T-helper 17 cell (primary cell): ENCODE measurements around the gene PREX1. TPM values are rescaled to one million over a fixed set of nuclear protein-coding genes. Genes with fewer than 3 reads are reported as not detected.

Experiments
- ATAC-seq: fragments of 150-1000 bp; cut with Tn5 transposase; 2 replicates; pipeline ENCODE4 v1.10.0; 2021; ENCODE audit warnings: mild to moderate bottlenecking, moderate library complexity
- DNase-seq, 3 donors: peaks; one replicate each; pipeline versions ENCODE4 v3.0.0 to v3.0.0-alpha.2; 2020 to 2021
- H3K9me3 ChIP-seq: one replicate; pipeline ENCODE4 v1.7.0; 2013; ENCODE audit warnings: low read length, mild to moderate bottlenecking; ENCODE audit not compliant: control insufficient read depth, poor library complexity, severe bottlenecking
- H3K27ac Mint-ChIP-seq: one replicate; pipeline ENCODE4 v1.8.0; 2022; ENCODE audit warnings: mild to moderate bottlenecking, moderate library complexity, mixed read lengths
- H3K27me3 Mint-ChIP-seq: one replicate; pipeline ENCODE4 v1.8.0; 2022; ENCODE audit warnings: mixed read lengths
- H3K36me3 Mint-ChIP-seq: one replicate; pipeline ENCODE4 v1.8.0; 2022; ENCODE audit warnings: low read depth, mixed read lengths
- H3K4me1 Mint-ChIP-seq: one replicate; pipeline ENCODE4 v1.8.0; 2022; ENCODE audit warnings: mild to moderate bottlenecking, mixed read lengths
- H3K4me3 Mint-ChIP-seq: one replicate; pipeline ENCODE4 v1.8.0; 2022; ENCODE audit warnings: mild to moderate bottlenecking, moderate library complexity, mixed read lengths
- total RNA-seq, 4 donors: library from RNA in 2 of 4; stranded (reverse) in 2 of 4; gene quantifications; one replicate each; pipeline ENCODE4 v1.2.3 and lab custom pipeline; 2022 to 2026

PREX1 gene
- total RNA-seq, 2 donors from 2014 or later: 188 to 200 TPM

DNA sequence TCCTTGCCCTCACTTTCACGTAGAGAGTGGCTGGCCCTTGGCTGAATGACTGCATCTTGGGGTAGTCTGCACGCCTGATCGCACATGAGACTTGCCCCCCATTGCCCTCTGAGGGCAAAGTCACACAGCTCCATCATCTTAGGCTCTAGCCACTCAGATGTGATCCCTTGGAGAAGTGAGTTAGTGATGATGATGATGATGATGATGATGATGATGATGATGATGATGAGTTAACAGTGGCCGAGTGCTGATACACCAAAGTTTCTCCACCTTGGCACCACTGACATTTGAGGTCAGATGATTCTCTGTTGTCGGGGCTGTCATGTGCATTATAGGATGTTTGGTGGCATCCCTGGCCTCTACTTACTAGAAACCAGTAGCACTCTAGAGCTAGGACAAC is 84.0 kb downstream of the PREX1 start:
- no peak for DNase-seq
- peaks cover 45% of the 10 kb centered on the region for H3K4me1 Mint-ChIP-seq
- H3K27me3 Mint-ChIP-seq: no peaks in the 10 kb centered on the region
- ATAC-seq: no peak
- H3K9me3 ChIP-seq: no peaks in the 10 kb centered on the region
- H3K27ac Mint-ChIP-seq: no peak overlapping the region
- H3K4me3 Mint-ChIP-seq: no peak overlapping the region
- peaks cover 10% of the 10 kb centered on the region for H3K36me3 Mint-ChIP-seq

DNA sequence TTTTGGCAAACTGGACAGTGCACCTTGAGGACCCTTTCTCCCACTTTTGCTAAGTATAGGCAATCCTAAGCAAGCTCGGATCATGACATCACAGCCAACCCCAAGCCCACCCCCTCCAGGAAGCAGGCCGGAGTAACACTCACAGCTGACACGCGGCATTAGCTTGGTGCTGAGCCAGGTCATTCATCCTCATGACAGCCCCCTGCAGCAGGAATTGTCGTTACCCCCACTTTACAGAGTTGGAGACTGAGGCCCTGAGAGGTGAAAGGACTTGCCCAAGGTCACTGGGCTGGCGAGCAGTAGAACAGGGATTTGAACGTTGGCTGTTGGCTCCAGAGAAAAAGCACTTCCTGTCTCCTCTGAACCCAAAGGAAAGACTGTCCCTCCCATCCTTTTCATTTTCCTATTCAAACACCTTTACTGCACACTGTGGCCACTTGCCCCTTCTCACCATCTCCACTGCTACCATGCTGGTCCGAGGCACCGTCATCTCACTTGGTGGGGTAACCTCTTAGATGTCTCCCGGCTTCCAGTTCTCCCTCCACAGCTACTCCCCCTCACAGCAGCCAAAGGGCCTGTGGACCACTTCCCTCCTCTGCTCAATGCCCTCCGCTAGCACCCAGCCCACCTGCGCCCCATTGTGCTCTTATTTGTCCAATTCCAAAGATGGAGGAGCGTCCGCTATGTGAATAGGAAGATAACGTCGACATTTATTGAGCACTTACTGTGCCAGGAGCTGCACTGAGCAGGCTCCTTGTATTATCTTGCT is 84.7 kb downstream of the PREX1 start:
- no peak overlapping the region for H3K4me3 Mint-ChIP-seq
- DNase-seq (no peak), ATAC-seq (no peak)
- H3K36me3 Mint-ChIP-seq: peaks cover 10% of the 10 kb centered on the region
- H3K27ac Mint-ChIP-seq: no peak overlapping the region
- no peaks in the 10 kb centered on the region for H3K9me3 ChIP-seq
- H3K27me3 Mint-ChIP-seq: no peaks in the 10 kb centered on the region
- peaks cover 44% of the 10 kb centered on the region for H3K4me1 Mint-ChIP-seq

- no peak for ATAC-seq
- Mint-ChIP-seq H3K36me3 (peaks cover 10% of the 10 kb centered on the region), H3K4me3 (no peak overlapping the region), H3K27me3 (no peaks in the 10 kb centered on the region), H3K4me1 (peaks cover 44% of the 10 kb centered on the region), H3K27ac (peak overlapping the region; percentile 32)
- DNase-seq: no peak
- H3K9me3 ChIP-seq: no peaks in the 10 kb centered on the region
Observed at GRCh38 chr20:48742233-48742632, 85.6 kb downstream of the PREX1 start.

DNA sequence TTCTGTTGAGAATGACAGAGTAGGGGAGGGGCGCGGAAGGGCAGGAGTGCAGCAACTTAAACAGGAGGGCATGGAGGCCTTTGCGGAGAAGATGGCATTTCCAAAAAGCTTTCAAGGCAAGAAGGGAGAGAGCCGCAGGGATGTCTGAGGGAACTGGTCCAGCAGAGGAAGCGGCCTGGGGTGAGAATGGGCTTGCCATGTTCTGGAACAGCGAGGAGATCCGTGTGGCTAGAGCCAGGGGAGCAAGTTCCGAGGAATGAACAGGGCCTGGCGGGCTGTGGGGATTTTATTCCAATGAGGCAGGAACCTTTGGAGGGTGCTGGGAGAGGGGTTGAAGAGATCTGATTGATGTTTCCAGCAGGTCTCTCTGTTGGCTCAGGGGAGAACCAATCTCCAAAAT is 86.1 kb downstream of the PREX1 start:
- Mint-ChIP-seq H3K4me3 (no peak overlapping the region), H3K27me3 (no peaks in the 10 kb centered on the region), H3K27ac (peak overlapping the region; percentile 32), H3K36me3 (peaks cover 10% of the 10 kb centered on the region), H3K4me1 (peaks cover 46% of the 10 kb centered on the region)
- DNase-seq (no peak), ATAC-seq (no peak)
- no peaks in the 10 kb centered on the region for H3K9me3 ChIP-seq

DNA sequence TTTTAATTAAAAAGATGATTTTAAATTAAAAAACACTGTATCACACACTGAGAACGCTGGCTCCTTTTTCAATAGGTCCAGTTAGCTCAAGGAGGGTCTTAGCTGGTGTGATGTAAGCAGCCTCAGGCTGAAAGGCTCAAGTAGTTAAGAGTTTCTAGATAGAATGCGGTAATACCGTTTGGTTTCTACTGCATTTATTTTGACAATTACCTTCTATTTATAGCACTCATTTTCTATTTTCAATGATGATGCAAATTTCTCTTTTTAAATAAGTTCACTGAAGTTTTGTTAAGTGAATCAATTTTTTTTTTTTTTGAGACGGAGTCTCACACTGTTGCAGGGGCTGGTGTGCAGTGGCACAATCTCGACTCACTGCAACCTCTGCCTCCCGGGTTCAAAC is 87.1 kb downstream of the PREX1 start:
- Mint-ChIP-seq H3K36me3 (peaks cover 15% of the 10 kb centered on the region), H3K4me3 (no peak overlapping the region), H3K27ac (no peak overlapping the region), H3K4me1 (peaks cover 51% of the 10 kb centered on the region), H3K27me3 (no peaks in the 10 kb centered on the region)
- DNase-seq (no peak), ATAC-seq (no peak)
- H3K9me3 ChIP-seq: no peaks in the 10 kb centered on the region

GRCh38 chr20:48740292-48740649 is 87.5 kb downstream of the PREX1 start:
- Mint-ChIP-seq H3K4me1 (peaks cover 51% of the 10 kb centered on the region), H3K4me3 (no peak overlapping the region), H3K36me3 (peaks cover 15% of the 10 kb centered on the region), H3K27me3 (no peaks in the 10 kb centered on the region), H3K27ac (peak overlapping the region; percentile 97)
- no peak for DNase-seq
- no peaks in the 10 kb centered on the region for H3K9me3 ChIP-seq
- ATAC-seq: no peak

GRCh38 chr20:48739395-48740291 is 88.2 kb downstream of the PREX1 start:
- Mint-ChIP-seq H3K4me3 (peak overlapping the region; percentile 87), H3K27ac (peak overlapping the region; percentile 97), H3K36me3 (peaks cover 15% of the 10 kb centered on the region), H3K27me3 (no peaks in the 10 kb centered on the region), H3K4me1 (peaks cover 51% of the 10 kb centered on the region)
- ATAC-seq: peak; percentile 77
- DNase-seq: no peak
- H3K9me3 ChIP-seq: no peaks in the 10 kb centered on the region

- DNase-seq (no peak), ATAC-seq (peak; percentile 67)
- Mint-ChIP-seq H3K36me3 (peaks cover 15% of the 10 kb centered on the region), H3K27ac (peak overlapping the region; percentile 97), H3K4me3 (peak overlapping the region; percentile 87), H3K27me3 (no peaks in the 10 kb centered on the region), H3K4me1 (peaks cover 48% of the 10 kb centered on the region)
- no peaks in the 10 kb centered on the region for H3K9me3 ChIP-seq
Observed at GRCh38 chr20:48738399-48739304, 89.1 kb downstream of the PREX1 start.

DNA sequence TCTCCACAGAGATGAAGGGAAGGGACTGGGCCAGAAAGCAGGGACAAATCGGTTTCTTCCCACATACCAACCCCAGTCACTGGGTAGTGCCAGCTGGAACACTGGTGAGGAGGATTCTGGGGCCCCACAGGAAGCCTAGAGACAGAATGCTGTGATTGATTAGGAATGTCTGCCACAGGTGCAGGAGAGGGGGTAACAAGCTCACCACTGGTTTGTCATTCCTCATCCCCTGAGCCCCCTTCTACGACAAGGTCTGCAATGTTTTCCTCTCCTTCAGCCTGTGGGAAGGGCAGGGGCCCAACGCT is 89.8 kb downstream of the PREX1 start:
- H3K9me3 ChIP-seq: no peaks in the 10 kb centered on the region
- Mint-ChIP-seq H3K27me3 (no peaks in the 10 kb centered on the region), H3K27ac (peak overlapping the region; percentile 97), H3K4me3 (no peak overlapping the region), H3K36me3 (peaks cover 11% of the 10 kb centered on the region), H3K4me1 (peaks cover 49% of the 10 kb centered on the region)
- no peak for ATAC-seq
- no peak for DNase-seq

- H3K4me1 Mint-ChIP-seq: peaks cover 50% of the 10 kb centered on the region
- peaks cover 11% of the 10 kb centered on the region for H3K36me3 Mint-ChIP-seq
- DNase-seq (no peak), ATAC-seq (no peak)
- H3K9me3 ChIP-seq: no peaks in the 10 kb centered on the region
- H3K27me3 Mint-ChIP-seq: no peaks in the 10 kb centered on the region
- H3K4me3 Mint-ChIP-seq: no peak overlapping the region
- H3K27ac Mint-ChIP-seq: peak overlapping the region; percentile 97
Observed at GRCh38 chr20:48737434-48738093, 90.2 kb downstream of the PREX1 start.

- no peaks in the 10 kb centered on the region for H3K27me3 Mint-ChIP-seq
- H3K4me3 Mint-ChIP-seq: peak overlapping the region; percentile 65
- H3K9me3 ChIP-seq: no peaks in the 10 kb centered on the region
- ATAC-seq (no peak), DNase-seq (no peak)
- peaks cover 49% of the 10 kb centered on the region for H3K4me1 Mint-ChIP-seq
- peak overlapping the region; percentile 97 for H3K27ac Mint-ChIP-seq
- peaks cover 11% of the 10 kb centered on the region for H3K36me3 Mint-ChIP-seq
Observed at GRCh38 chr20:48736636-48737035, 91.2 kb downstream of the PREX1 start.

GRCh38 chr20:48736231-48736630 is 91.6 kb downstream of the PREX1 start:
- ATAC-seq: no peak
- peaks cover 47% of the 10 kb centered on the region for H3K4me1 Mint-ChIP-seq

More at GRCh38 chr20:48736231-48736630, 91.6 kb downstream of the PREX1 start:
- peaks cover 8% of the 10 kb centered on the region for H3K36me3 Mint-ChIP-seq
- H3K9me3 ChIP-seq: no peaks in the 10 kb centered on the region
- DNase-seq: no peak
- peak overlapping the region; percentile 97 for H3K27ac Mint-ChIP-seq
- no peaks in the 10 kb centered on the region for H3K27me3 Mint-ChIP-seq
- H3K4me3 Mint-ChIP-seq: peak overlapping the region; percentile 65
